HepG2 (cell line): ENCODE results near the gene ASTN1. TPM values are rescaled to one million over a fixed set of nuclear protein-coding genes. Genes with fewer than 3 reads are reported as not detected.

Experiments
- ATAC-seq: fragments of 200-7000 bp; cut with Tn5 transposase; 3 replicates; pipeline ENCODE4 v1.9.1; 2020; ENCODE audit warnings: mild to moderate bottlenecking, moderate library complexity
- BruUV-seq: library from RNA; stranded (reverse); fragments of 400-500 nt; replicated peaks from 2 replicates; lab custom pipeline; 2021; lab: Mats Ljungman, UMichigan
- CTCF ChIA-PET: fragments of 300-600 bp; formaldehyde crosslinking; extraction: SDS; loops from one replicate; lab custom pipeline; 2021; ENCODE audit warnings: low total read pairs, inconsistent platforms, low intra/inter-chr PET ratio; lab: Yijun Ruan, JAX
- POLR2A ChIA-PET: fragments of 350-600 bp; sonication (Branson Sonifier 250); formaldehyde crosslinking; loops from one replicate; lab custom pipeline; 2020; ENCODE audit warnings: antibody characterized with exemption, inconsistent platforms; lab: Yijun Ruan, JAX
- DNase-seq: peaks from one replicate; pipeline ENCODE4 v3.0.0-alpha.2; 2015; ENCODE audit warnings: low spot score
- FAIRE-seq: peaks from 3 replicates; lab custom pipeline; 2011; peaks lifted over from hg19 to GRCh38; lab: Jason Lieb, UNC
- H2AFZ ChIP-seq: one replicate; pipeline ENCODE4 v1.6.1; 2011; ENCODE audit warnings: low read length, inconsistent platforms
- H3K27ac ChIP-seq: fragments of 300-600 bp; 3 replicates; pipeline ENCODE4 v1.8.0; 2011; ENCODE audit warnings: mixed run types, mild to moderate bottlenecking, mixed read lengths, low read length, inconsistent platforms; ENCODE audit not compliant: insufficient read depth; ENCODE audit errors: extremely low read length
- H3K27me3 ChIP-seq, 2 experiments: fragments of 200-600 bp in 1 of 2; 2 replicates in 1 of 2; 3 replicates in 1 of 2; pipeline versions ENCODE4 v1.6.0 to v1.8.0; 2011; ENCODE audit warnings: low read length in 2 of 2, mild to moderate bottlenecking in 2 of 2, moderate library complexity in 2 of 2, inconsistent platforms in 1 of 2; ENCODE audit not compliant: insufficient read depth in 2 of 2, control insufficient read depth in 1 of 2
- H3K36me3 ChIP-seq, 2 experiments: fragments of 200-600 bp in 1 of 2; replicated peaks in 1 of 2; 2 replicates in 1 of 2; 3 replicates in 1 of 2; pipeline versions ENCODE4 v1.5.1 to v1.8.0; 2011; ENCODE audit warnings: low read length in 2 of 2, inconsistent platforms in 1 of 2; ENCODE audit not compliant: insufficient read depth in 2 of 2, control insufficient read depth in 1 of 2
- H3K4me1 ChIP-seq: 2 replicates; pipeline ENCODE4 v1.5.1; 2012; ENCODE audit warnings: low read length, inconsistent platforms; ENCODE audit not compliant: insufficient read depth
- H3K4me2 ChIP-seq: 2 replicates; pipeline ENCODE4 v1.6.0; 2011; ENCODE audit warnings: low read depth, low read length, inconsistent platforms
- H3K4me3 ChIP-seq, 3 experiments: fragments of 200-600 bp in 1 of 3; sonication (generic), shearing (Covaris generic) in 1 of 3; replicated peaks in 1 of 3; 2 replicates each; pipeline ENCODE4 v1.5.1; 2011 to 2016; ENCODE audit warnings: low read length in 3 of 3, inconsistent platforms in 2 of 3, low read depth in 2 of 3, mild to moderate bottlenecking in 2 of 3, control low read depth in 1 of 3, mixed read lengths in 1 of 3; ENCODE audit not compliant: insufficient read depth in 1 of 3
- H3K79me2 ChIP-seq: one replicate; pipeline ENCODE4 v1.6.1; 2011; ENCODE audit warnings: low read length, inconsistent platforms; ENCODE audit not compliant: insufficient read depth
- H3K9ac ChIP-seq: 2 replicates; pipeline ENCODE4 v1.6.0; 2011; ENCODE audit warnings: mild to moderate bottlenecking, low read depth, low read length, inconsistent platforms; ENCODE audit not compliant: insufficient read depth
- H3K9me3 ChIP-seq: 2 replicates; pipeline ENCODE4 v1.5.1; 2012; ENCODE audit warnings: mild to moderate bottlenecking, low read length
- H4K20me1 ChIP-seq: 2 replicates; pipeline ENCODE4 v1.6.0; 2011; ENCODE audit warnings: inconsistent platforms, mild to moderate bottlenecking, low read length, moderate library complexity; ENCODE audit not compliant: insufficient read depth
- CTCF ChIP-seq: sonication (generic); formaldehyde crosslinking; IDR thresholded peaks from 2 replicates; pipeline ENCODE4 v1.5.0; 2020; ENCODE audit warnings: mild to moderate bottlenecking, missing genetic modification reagents, moderate library complexity
- DNMT3B ChIP-seq: conservative IDR thresholded peaks from 2 replicates; pipeline ENCODE4 v1.6.1; 2016; ENCODE audit warnings: missing biosample characterization, control low read depth
- EED ChIP-seq: sonication (generic); formaldehyde crosslinking; IDR thresholded peaks from 2 replicates; pipeline ENCODE4 v1.5.0; 2020; ENCODE audit warnings: mild to moderate bottlenecking, missing genetic modification reagents
- HMGXB4 ChIP-seq, 2 experiments: sonication (generic) in 1 of 2; formaldehyde crosslinking in 1 of 2; IDR thresholded peaks; 2 replicates each; pipeline versions ENCODE4 v1.4.0 to v1.6.1; 2018 to 2020; ENCODE audit warnings: missing genetic modification reagents in 2 of 2, borderline replicate concordance in 1 of 2, low read depth in 1 of 2, mild to moderate bottlenecking in 1 of 2, missing biosample characterization in 1 of 2
- HOXA9 ChIP-seq: sonication (generic); formaldehyde crosslinking; IDR thresholded peaks from 2 replicates; pipeline ENCODE4 v1.8.1; 2022; ENCODE audit warnings: missing genetic modification reagents, mild to moderate bottlenecking, moderate library complexity, borderline replicate concordance
- MED1 ChIP-seq: sonication (generic); formaldehyde crosslinking; IDR thresholded peaks from 2 replicates; pipeline ENCODE4 v1.4.0; 2020; ENCODE audit warnings: missing genetic modification reagents
- NFKB2 ChIP-seq: sonication (generic); formaldehyde crosslinking; IDR thresholded peaks from 2 replicates; pipeline ENCODE4 v1.4.0; 2020; ENCODE audit warnings: missing genetic modification reagents, borderline replicate concordance
- RAD51 ChIP-seq: fragments of 450-650 bp; IDR thresholded peaks from 2 replicates; pipeline ENCODE4 v1.6.1; 2016; ENCODE audit warnings: borderline replicate concordance
- ZNF333 ChIP-seq: sonication (generic); formaldehyde crosslinking; IDR thresholded peaks from 2 replicates; pipeline ENCODE4 v1.4.0; 2020; ENCODE audit warnings: mild to moderate bottlenecking, missing genetic modification reagents, borderline replicate concordance
- ZNF577 ChIP-seq: sonication (generic); formaldehyde crosslinking; IDR thresholded peaks from 2 replicates; pipeline ENCODE4 v1.4.0; 2020; ENCODE audit warnings: mild to moderate bottlenecking, low read depth, missing genetic modification reagents, borderline replicate concordance
- ZNF614 ChIP-seq: IDR thresholded peaks from 2 replicates; pipeline ENCODE4 v1.6.1; 2018; ENCODE audit warnings: missing biosample characterization, missing genetic modification reagents, inconsistent platforms, borderline replicate concordance
- ZSCAN12 ChIP-seq: sonication (generic); formaldehyde crosslinking; IDR thresholded peaks from 2 replicates; pipeline ENCODE4 v1.9.0; 2021; ENCODE audit warnings: mild to moderate bottlenecking, missing genetic modification reagents
- WGBS: methylation state at CpG from one replicate; pipeline ENCODE4 v1.1.6; 2017; ENCODE audit warnings: low lambda C conversion rate; 5-methylcytosine and 5-hydroxymethylcytosine counted together
- in situ Hi-C: cut with HindIII; loops from 2 replicates; pipeline ENCODE4 v1.10.0; 2017; ENCODE audit warnings: low pct_unique_long_range_greater_than_20kb; ENCODE audit not compliant: extremely low pct_ligation_motif_present
- intact Hi-C: fragments of 100-400 bp; cut with micrococcal nuclease; formaldehyde crosslinking; loops from one replicate; pipeline ENCODE4 v1.10.0; 2022; ENCODE audit not compliant: unreplicated experiment
- polyA plus RNA-seq, 8 experiments: library from polyadenylated mRNA; depleted of rRNA in 3 of 8; stranded (reverse) in 7 of 8; unstranded in 1 of 8; fragments of >200 nt; fragmentation: Illumina TruSeq in 4 of 8; extraction: Trizol in 4 of 8; gene quantifications; 2 replicates each; pipeline versions ENCODE4 v1.2.1 to v1.2.3, GENCODE V29; 2011 to 2016; ENCODE audit warnings: low read depth in 4 of 8, missing spikeins in 1 of 8, mixed read lengths in 1 of 8; ENCODE audit not compliant: insufficient read depth in 1 of 8
- total RNA-seq, 5 experiments: library from RNA; depleted of rRNA; stranded (reverse); fragments of >200 nt; fragmentation: Illumina TruSeq; extraction: Trizol; gene quantifications; 2 replicates each; pipeline ENCODE4 v1.2.3, GENCODE V29; 2016; ENCODE audit warnings: low read depth in 1 of 5

ASTN1 gene
- total and polyA plus RNA-seq, 2 of the 13 experiments (the other 11 are each of a cell fraction or from before 2014, with no cell fraction given): not detected

- DNase-seq: no peak
- no peak for FAIRE-seq
- Histone ChIP-seq H3K79me2 (no peaks in the 10 kb centered on the region), H3K9ac (no peak overlapping the region), H3K36me3 (no peaks in the 10 kb centered on the region), H3K27ac (no peak overlapping the region), H2AFZ (no peak overlapping the region), H4K20me1 (no peaks in the 10 kb centered on the region), H3K9me3 (0 out of 2 replicates have a peak, but pooled peaks cover 5% of the 10 kb centered on the region), H3K4me3 (no peak overlapping the region), H3K4me2 (no peak overlapping the region), H3K4me1 (0 out of 2 replicates have a peak, but pooled peaks cover 8% of the 10 kb centered on the region), H3K27me3 (peaks cover 3 to 14% of the 10 kb centered on the region in 2 experiments; a peak in 3 of 5 replicates)
- ChIA-PET CTCF (no interaction called here), POLR2A (no interaction called here)
- 0% methylated on average over 2 of the region's 2 CpGs for WGBS
- intact Hi-C loops: no loop called here
- TF ChIP-seq ZNF614 (CRISPR knock-in tag) (no peak), HOXA9 (CRISPR knock-in tag) (no peak), ZSCAN12 (CRISPR knock-in tag) (no peak), ZNF577 (CRISPR knock-in tag) (no peak), ZNF333 (CRISPR knock-in tag) (no peak)
- BruUV-seq: no TSS peak
- ATAC-seq: no peak
- in situ Hi-C loops: no loop called here
These were observed 19.3 kb upstream of the ASTN1 start for GRCh38 chr1:177183836-177184235.

GRCh38 chr1:177181631-177182291 is 17.2 kb upstream of the ASTN1 start:
- Histone ChIP-seq H3K9me3 (0 out of 2 replicates have a peak, but pooled peaks cover 5% of the 10 kb centered on the region), H3K4me2 (peak overlapping the region; percentile 70), H3K4me1 (0 out of 2 replicates have a peak, but pooled peaks cover 8% of the 10 kb centered on the region), H3K27ac (no peak overlapping the region), H3K36me3 (no peaks in the 10 kb centered on the region), H3K9ac (no peak overlapping the region), H3K79me2 (no peaks in the 10 kb centered on the region), H3K4me3 (peak overlapping the region in 1 of 3 experiments; percentile 30; a peak in 1 of 6 replicates), H2AFZ (no peak overlapping the region), H3K27me3 (peaks cover 3 to 14% of the 10 kb centered on the region in 2 experiments; a peak in 3 of 5 replicates), H4K20me1 (no peaks in the 10 kb centered on the region)
- no peak for FAIRE-seq
- no TSS peak for BruUV-seq
- in situ Hi-C loops: no loop called here
- 0% methylated on average over 20 of the region's 32 CpGs for WGBS
- ATAC-seq: peak; percentile 98
- POLR2A ChIA-PET: no interaction called here
- DNase-seq: peak; percentile 21
- intact Hi-C loops: loop anchor here (1.0 kb wide), 2 partner anchors 232 to 284 kb away; no protein-coding TSS in a partner anchor
- CTCF ChIA-PET: interaction anchor here (1.5 to 1.6 kb wide), 2 partner anchors 232 to 284 kb away, joined by 4 to 5 read pairs; no protein-coding TSS in a partner anchor
- TF ChIP-seq DNMT3B (CRISPR knock-in tag) (no peak), HMGXB4 (CRISPR knock-in tag; IDR thresholded peaks at IDR 0.05; ENCODE audit: borderline replicate concordance in 1 of 2, low read depth in 1 of 2) (0 out of 4 replicates have a peak, but pooled peaks of 1 of the 2 experiments have one; percentile 36), CTCF (peak; percentile 84), RAD51 (no peak), NFKB2 (peak; percentile 30; the same call in 1 of the 2 replicates), MED1 (CRISPR knock-in tag) (no peak), EED (CRISPR knock-in tag) (no peak)
